Hepatic stellate cell (primary cell): Measurements from ENCODE around the gene PJVK.
"Not testable (repeated sequence)": the region's sequence is repeated elsewhere in the genome, so short reads cannot be mapped to it uniquely, and the experiment has no call there.

Experiments used
- DNase-seq: peaks from one replicate; pipeline ENCODE4 v3.0.0; 2011; ENCODE audit warnings: low spot score

The PJVK gene

DNA sequence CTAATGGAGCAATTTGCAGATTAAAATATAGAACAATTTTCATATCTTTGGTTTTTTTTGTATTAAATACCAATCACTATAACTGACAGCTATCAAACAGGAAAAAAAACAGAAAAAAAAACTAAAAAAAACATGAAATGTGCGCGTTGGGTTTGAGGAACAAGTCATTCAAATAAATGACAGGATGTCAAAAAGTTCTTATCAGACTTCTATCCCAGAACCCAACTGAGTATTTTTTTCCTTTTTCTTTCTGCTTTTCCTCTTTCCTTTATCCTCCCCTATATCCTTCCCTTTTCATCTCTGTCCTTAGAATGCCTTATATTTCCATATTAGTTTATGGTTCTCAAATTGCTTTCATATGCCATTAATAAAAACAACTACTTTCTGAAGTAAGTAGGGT is 14.5 kb upstream of the PJVK start:
- DNase-seq: no peak

DNA sequence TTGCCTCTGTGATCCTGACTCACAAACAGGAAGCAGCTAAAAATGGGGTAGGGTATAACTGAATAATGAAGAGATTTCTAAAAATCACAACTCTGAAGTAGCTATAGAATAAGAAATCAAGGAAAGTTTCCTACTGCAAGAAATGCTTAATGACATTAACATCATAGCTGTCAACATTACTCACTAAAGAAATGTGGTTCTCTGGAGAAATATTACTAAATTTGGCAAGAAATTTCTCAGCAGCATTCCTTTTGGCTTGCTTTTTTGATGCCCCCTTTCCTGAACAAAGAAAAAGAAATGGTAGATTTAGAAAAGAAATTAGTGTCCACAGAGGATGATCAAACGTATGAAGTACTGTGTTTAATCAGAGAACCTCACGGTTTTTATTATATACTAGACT is 9.8 kb upstream of the PJVK start:
- DNase-seq: no peak

DNA sequence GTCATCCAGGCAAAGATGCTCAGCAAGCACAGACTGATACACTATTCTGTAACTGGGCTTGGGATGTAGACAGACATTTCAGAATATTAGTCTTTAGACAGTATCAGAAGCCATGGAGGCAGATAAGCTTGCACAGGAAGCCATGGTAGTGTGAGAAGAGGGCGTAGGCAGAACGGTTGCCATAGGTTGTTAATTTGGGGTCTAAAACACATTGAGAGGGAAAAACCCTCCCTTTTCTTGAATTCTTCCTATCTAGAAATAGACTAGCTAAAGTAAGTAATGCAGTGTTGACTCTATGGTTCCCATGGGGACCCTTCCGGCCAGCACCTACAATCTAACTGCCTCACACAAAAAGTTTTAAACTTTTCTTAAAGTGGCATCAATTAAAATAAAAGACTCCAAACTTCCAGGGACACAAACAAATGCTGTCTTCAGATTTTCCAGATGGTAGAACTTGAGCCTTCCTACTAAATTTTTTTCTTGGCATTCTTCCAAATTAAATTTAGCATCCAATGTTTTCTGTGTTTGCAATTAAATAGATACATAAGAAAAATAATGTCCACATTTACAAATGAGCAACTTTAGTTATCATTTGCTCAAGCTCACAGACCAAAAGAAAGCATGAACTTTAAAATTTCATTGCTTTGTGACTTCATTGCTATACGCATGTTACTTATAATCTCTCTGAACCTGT is 2.1 kb upstream of the PJVK start:
- DNase-seq: no peak

DNA sequence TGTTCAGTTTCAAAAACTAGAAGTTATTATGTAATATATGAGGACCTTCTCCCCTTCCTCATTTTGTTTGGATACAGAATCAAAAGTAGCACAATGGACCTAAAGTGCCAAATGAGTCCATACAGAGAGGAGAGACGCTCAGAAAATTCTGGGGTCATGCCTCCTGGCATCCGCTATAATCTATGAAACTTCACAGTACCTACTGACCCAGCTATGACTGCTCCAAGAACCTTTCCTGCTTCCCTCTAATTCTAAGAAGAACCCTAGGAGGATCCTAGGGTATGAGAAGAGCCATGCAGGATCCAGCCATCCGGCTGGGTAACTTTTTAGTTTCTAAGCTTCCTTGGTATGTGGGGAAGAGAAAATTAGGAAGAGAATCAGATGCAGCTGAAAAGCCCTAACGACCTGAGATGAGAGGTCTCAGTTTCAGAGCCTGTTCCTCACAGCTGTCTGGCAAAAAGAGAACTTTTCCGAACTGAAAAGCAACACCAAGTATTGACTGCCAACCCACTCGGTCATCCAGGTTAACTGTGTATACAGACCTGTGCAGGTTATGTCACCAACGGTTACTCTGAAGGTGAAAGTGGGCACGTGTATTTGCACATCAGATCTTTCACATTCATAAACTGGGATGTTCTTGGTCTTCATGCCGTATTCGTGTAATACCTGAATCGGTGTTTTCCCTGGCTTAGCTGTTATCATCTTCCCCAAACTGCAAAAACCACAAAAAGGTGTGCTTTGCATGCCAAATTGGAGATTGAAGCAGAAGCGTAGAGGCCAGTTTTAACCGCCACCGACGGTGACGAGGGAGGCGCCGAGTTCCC is 1.3 kb upstream of the PJVK start:
- DNase-seq: peak; percentile 14

DNA sequence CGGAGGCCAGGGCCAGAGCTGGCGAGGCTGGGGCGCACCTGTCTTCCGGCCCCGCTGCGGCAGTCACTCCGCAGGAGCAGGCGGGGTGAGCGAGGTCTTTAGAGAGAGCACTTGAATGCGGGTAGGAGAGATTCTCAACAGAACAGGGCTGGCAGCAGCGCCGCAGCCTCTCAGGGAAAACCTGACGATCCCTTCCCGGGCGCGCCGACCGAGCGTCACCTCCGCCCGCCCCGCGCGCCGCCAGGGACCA is 729 bp upstream of the PJVK start:
- no peak for DNase-seq

DNA sequence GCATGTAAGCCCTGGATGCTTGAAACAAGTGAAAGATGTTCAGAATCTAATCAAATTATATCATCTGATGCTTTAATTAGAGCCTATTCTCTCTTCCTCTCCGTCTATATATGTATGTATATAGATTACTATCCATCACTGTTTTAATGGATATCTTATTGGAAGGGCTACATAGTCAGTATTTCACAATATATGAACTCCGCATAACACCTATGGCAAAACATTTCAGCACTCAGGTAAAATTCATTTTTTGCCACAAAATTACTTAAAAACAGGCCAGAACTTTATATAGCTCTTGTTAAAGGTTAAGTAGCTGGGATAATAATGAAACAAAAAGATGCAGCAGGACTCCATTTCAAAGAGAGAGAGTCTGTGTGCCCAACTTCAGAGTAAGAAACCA is 1.2 kb downstream of the PJVK start:
- no peak for DNase-seq

DNA sequence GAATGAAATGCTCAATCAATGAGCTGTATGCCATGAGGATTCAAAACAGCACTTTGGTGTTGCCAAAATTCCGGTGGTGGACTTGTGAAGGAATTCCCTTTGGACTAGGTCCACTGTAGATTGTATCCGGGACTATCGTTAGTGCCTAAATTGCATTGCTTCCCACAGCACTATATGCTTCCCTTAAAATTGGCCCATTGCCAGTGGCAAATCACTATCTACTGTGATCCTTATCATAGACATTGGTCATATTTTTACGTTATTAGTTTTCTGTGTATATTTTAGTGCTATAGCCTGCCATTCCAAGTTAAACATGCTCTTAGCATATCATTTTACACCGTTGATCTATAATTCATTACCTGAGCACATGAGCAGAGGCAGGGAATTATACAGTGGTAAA is 1.7 kb downstream of the PJVK start:
- no peak for DNase-seq

DNA sequence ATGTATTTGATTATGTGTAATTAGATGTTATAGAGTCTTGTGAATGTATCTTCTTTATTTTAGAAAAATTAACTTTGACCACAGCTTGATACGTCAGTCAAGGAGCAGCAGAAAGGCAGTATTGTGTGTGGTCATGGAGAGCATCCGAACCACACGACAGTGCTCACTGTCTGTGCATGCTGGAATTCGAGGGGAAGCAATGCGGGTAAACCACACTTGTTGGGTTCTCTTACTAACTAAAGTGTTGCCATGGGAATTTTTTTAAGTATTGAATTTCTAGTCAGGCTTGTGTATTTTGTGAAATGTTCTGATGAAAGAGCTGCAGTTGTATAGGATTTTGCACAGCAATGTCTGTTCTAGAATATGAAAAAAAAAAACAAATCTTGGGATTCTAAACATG is 4.8 kb downstream of the PJVK start:
- DNase-seq: no peak

DNA sequence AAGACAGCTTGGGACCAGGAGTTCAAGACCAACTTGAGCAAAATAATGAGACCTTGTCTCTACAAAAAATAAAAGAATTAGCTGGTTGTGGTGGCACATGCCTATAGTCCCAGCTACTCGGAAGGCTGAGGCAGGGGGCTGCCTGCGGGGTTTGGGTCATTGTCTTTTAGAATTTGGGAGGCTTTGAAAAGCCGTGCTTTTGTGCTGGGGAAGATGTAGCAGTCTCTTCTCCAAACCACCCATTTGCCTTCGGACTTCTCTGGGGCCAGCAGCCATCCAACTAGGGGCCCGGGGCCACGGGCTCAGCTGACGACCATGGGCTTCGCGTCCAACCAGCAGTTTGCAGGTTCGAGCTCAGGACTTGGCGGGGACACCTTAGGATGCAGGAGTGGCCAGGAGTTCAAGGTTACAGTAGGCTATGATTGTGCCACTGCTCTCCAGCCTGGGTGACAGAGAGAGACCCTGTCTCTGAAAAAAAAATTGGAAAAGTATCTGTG is 6.3 kb downstream of the PJVK start:
- DNase-seq: no peak

DNA sequence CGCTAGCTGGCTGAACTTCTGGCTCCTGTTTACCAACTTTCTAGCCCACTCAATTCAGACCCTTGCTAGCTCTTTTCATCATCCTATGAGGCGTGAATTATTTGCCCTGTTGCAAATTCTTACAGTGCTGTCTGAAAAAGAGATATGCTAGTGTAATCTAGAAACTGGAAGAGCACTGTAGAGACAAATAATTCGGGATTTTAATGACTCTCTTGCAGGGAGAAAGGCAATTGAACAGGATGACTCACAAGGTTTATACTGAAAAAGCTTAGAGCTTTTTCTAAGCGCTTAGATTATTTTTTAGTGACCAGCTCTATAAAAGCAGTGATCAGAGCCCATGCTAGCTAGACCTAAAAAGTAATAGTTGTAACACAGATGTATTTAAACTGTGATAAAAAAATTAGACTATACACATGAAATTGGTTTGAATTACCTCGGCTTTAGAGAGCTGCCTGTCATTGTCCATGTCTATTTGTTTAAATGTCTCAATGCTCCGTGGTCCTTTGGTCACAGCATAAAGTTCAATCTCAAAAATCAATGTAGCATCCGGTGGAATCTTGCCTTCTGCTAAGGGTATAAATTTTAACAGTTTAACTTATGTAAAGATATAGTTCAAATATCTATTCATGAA is 18.2 kb downstream of the PJVK start:
- DNase-seq: no peak

DNA sequence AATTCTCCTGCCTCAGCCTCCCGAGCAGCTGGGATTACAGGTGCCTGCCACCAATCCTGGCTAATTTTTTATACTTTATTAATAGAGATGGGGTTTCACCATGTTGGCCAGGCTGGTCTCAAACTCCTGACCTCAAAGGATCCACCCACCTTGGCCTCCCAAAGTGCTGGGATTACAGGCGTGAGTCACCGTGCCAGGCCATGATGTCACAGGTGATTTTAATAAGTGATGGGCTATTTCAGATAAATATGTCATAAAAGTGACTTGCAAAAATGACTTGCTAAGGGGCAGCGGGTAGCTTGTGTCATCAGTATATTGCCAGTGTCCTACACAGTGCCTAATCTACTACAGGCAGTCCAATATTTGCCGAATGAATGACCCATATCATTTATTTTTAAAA is 20.1 kb downstream of the PJVK start:
- not testable (repeated sequence) for DNase-seq

DNA sequence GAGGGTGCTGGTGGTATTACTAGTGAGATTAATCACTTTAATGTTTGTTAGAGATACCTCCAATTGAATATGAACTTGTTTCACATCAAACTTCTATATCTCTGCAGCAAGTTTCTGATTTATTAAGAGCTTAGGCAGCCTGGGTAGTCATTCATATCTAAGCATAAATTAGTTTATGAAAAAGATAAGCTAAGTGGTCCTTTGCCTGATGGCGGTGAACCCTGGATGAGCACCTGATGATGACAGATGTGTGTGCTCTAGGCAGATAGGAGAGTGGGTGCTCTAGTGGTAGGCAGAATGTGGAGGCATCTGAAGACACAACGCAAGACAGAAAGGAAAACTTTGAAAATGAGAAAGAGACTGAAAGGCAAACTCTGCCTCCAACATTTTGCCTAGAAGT is 22.2 kb downstream of the PJVK start:
- no peak for DNase-seq

DNA sequence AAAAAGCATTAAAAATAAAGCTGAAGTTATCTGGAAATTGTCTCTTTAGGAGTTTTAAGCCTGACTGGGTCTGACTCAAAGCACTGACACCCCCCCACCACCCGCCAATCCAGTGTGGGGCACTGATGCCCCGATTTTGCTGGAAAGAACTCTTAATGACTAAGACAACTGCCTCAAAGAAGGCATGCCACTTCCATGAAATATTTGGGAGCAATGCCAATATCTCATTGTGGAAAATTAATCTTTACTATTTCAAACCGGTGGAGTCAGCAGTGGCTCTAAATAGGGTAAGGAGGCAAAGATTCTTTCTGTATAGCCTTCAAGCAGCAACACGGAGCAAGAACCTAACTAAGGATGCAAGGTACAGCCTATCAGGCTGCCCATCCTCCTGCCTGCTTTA is 22.8 kb downstream of the PJVK start:
- no peak for DNase-seq

DNA sequence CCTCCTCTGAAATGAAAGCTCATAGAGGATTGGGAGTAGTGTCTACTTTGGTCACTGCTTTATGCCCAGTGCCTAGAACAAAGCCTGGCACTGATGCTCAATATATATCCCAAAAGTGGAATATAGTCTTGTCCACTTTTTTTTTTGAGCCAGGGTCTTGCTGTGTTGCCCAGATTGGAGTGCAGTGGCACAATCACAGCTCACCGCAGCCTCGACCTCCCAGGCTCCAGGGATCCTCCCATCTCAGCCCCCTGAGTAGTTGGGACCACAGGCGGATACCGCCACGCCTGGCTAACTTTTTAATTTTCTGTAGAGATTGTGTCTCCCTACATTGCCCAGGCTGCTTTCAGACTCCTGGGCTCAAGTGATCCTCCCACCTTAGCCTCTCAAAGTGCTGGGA is 23.4 kb downstream of the PJVK start:
- no peak for DNase-seq

DNA sequence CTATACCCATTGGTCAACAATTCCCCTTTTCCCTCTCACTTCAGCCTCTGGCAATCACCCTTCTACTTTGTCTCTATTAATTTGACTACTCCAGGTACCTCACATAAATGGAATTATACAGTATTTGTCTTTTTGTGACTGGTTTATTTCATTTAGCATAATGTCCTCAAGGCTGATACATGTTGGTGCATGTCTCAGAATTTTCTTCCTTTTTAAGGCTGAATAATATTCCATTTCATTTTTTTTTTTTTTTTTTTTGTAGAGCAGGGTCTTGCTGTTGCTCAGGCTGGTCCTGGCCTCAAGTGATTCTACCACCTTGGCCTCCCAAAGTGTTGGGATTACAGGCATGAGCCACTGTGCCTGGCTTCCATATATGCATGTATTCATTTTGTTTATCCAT is 25.3 kb downstream of the PJVK start:
- no peak for DNase-seq

DNA sequence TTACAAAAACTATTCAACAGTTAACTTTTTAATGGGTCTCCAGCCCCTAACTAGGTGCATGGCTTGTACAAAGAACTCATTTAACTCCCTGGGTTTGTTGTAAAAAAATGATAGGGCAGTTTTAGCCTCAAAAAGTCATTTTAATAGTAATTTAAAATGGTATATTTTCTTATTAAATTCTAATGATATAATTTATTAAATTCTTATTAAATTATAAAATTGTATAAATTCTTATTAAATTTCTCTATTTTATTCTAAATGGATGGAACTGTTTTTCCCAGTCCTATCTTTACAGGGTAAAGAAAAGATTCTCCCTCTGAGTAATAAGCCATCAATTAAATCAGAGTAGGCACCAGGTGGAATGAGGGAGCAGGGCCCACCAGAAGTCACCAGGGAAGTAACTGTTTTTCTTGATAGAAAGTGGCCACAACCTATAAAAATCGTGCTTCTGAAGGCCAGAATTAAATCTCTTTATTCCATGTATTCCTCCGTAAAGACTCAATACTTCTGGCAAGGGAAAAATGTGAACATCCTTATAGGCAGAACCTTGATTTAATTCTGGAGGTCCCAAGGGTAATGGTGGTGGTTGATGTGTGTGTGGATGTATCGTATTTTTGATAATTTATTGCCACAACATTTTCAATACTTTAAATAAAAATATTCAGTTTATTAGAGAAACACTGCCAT is 26.4 kb downstream of the PJVK start:
- peak; percentile 9 for DNase-seq

DNA sequence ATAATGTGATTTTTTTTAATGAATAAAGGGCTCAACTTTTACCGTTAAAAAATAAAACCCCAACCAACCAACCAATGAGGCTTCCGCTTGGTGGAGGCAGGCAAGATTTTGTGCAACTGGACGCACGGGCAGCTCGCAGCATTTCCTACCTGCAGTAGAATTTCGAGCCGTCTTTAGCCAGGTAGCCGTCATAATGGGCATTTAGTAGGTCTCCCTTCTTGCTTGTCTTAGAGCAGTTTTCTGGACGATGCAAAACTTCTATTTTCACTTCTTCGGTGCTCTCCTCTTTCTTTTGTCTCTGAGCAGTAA is 26.9 kb downstream of the PJVK start:
- peak; percentile 39 for DNase-seq

DNA sequence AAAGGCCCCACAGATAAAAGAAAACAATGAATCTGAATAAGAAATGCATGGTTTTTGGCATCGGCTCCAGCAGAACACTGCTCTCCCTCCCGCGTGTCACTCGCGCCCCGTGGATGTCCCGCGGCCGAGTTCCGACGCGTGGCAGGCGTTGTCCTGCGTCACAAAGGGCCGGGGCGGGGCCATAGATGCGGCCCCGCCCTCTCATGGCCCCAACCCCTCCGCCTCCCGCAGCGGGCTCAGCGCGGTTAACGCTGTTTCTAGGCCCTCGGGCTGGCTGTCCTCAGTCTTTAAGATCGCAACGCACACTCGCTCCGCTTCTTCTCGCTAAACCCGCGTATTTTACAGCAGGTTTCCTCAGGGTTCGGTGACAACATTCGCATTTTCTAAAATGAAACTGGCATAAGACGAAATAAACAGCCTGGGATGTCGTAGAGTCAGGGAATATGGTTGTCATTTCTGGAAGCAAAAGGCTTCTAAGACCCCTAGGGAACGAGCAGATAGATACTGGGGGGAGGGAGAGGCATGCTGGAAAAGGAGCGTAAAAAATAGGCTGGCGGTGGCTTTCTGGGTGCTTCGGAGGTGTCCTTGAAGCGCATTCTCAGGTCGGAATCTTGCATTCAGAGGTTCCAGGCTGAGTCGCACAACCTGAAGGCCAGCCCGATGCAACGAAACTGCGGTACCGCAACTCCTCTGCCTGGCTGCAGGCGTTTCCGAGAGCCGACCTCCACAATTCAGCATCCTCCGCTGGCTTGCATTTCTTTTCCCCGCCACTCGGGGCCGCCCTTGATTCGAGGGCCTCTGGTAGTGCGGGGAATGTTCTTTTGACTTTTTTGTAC is 27.5 kb downstream of the PJVK start, which contains the start of gene FKBP7:
Gene FKBP7 (minus strand): TSS at position 162 of the 836 bp plus-strand sequence. CDS start 101 bp downstream, at position 61.
- DNase-seq: peak; percentile 78

DNA sequence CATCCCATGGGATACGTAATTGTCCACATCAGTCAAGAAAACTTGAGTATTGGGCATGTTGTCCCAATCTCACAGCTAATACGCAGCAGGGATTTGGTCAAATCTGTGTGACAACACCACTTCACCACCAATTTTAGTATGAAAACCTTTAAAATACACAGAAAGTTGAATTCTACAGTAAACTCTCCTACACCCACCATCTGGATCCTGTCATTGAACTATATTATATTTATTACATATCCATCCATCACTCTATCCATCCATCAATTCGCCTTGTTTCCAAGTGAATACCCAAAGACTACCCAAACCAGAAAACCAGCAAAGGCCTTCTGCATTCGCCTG is 28.1 kb downstream of the PJVK start:
- DNase-seq: no peak

DNA sequence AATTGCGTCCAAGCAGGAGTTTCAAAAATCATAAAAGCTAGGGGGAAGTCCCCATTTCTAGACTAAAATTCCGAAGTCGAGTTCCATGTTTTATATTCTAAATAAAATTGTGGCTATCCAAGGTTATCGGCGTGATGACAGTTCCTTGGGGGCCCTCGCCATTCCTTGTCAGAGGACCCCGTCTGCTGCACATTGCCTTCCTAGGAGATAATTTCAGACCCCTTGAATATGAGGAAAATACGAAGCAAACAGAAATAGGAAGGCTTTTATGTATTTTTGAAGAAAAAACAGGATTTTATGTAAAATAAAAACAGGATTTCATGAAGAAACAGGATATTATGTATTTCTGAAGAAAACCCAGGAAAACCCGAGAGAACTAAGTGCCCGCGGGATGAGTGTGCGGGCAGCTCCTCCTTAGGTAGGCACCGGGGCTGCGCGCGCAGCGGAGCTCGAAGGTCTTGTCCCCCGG is 28.6 kb downstream of the PJVK start:
- DNase-seq: no peak

DNA sequence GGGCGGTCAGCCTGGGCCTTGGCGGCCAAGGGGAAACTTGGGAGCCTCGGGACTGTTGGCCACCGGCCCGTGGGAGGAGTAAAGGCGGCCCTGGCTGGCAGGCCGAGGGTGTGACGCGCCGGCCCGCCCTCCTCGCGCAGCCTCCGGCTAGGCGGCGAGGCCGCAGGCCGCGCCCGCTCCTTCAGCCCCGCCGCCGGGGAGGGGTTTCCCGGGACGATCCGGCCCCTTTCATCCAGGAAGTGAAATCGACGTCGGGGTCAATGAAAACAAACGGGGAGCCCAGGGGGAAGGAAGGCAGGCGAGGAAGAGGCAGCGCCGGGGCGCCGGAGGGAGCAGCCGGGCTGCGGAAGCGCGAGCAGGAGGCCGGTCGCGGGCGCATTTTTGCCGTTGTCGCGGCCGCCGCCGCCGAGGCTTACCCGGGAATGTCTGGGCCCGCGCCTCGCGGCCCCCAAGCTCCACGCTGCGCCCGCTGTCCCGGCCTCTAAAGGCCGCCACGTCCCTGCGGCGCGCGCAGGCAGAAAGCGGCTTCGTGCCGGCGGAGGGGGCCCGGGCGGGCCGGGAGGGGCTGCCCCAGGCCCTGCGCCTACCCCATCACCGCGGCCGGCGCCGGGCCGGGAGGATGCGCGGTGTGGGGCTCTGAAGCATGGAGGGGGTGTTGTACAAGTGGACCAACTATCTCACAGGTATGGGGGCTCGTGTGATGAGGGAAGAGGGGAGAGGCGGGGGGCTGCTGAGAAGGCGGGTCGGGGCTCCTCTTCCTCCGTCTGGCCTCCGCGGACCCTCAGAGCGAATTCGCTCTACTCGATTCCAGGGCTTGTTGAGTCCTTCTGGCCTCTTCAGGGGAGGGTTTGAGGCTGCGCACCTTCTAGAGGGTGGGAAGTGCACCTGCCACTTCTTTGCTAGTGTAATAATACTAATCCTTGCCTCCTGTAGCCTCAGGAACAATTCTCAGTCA is 29.3 kb downstream of the PJVK start, which contains the start of gene PLEKHA3:
Gene PLEKHA3 (plus strand): TSS at position 231 of the 955 bp plus-strand sequence. CDS start 413 bp downstream, at position 644.
- DNase-seq: peak; percentile 94
